NOMO-1 treated with dmso at 0.1 percent for 144 hours (cell line): ENCODE measurements around the gene MTSS2.

ENCODE experiments used
- DNase-seq: peaks from one replicate; lab custom pipeline; 2025; ENCODE audit not compliant: unreplicated experiment; lab: John Stamatoyannopoulos, UW

Gene MTSS2

DNA sequence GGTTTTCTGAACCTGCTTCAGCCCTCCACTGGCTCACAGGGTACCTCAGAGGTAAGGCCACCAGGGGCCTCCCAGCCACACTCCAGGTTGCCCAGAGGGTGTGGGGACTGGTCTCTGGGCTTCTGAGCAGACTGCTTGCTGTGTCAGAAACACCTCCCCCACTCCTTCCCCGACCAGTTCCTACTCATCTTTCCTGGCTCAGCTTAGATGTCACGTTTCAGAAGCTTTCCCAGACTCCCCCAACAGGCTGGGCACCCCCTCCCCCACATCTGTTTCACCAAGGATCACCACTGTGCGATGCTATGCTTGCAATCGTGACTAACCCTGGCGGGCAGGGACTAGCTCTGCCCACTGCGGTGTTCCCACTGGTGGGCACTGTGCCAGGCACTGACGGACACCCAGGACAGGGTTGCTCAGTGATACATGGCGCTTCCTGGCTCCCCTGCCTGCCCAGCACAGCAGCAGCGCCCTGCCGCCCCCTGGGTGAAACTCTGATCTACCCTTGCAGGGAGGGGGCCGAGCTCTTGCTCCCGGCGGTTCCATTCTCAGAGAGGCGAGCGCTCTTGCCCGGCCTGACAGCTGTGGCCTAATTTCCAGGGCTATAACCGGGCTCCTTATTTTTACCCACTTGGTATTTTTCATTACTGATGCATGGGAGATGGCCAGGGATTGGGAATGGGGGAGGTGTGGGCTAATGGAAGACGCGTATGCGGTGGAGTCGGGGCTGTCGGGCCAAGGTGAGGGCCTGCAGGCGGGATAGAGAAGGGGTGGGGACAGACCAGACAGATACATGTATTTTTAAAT lies 29.4 kb upstream of the MTSS2 start:
- DNase-seq, result no peak

DNA sequence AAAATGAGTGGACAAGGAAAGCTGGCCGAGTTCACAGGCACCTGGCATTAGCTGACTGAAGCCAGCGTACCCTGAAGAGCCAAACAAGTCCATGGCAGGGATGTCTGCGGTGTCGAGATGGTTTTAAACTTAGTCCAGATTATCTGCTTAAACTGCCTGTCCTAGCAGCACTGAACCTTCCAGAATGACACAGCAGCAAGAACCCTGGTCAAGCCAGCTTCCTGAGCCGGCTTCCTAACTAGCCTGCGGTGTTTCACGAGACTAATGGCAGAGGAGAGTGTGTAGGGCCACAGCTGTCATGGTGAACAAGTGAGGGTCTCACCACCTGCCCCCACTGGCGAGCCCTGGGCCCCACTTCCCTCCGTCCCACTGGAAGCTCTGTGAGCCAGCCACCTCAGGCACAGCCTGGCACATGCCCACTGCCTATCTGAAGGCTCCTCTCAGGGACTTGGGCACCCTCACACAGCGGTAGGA lies 28.8 kb upstream of the MTSS2 start:
- no peak for DNase-seq

- DNase-seq, result no peak
These were observed 28.0 kb upstream of the MTSS2 start for GRCh38 chr16:70713824-70714223.

GRCh38 chr16:70713342-70713741 lies 27.5 kb upstream of the MTSS2 start:
- no peak for DNase-seq

DNA sequence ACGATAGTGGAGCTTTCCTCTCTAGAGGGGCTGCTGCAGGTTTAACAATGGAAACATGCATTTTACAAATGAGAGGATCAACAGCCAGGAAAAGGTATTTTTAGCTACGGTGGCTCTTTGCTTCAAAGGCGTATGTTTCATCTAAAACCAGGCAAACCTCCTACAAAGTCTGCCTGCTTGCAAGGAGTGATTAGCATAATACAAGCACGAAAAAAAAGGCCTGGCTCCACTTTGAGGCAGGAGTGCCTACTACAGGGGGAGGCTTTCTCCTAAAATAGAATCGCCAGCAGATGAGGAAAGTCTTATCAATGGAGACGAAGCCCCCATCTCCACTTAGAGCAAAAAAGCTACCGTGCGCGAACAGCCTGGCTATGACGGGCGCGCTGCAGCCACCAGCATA lies 27.1 kb upstream of the MTSS2 start:
- no peak for DNase-seq

DNA sequence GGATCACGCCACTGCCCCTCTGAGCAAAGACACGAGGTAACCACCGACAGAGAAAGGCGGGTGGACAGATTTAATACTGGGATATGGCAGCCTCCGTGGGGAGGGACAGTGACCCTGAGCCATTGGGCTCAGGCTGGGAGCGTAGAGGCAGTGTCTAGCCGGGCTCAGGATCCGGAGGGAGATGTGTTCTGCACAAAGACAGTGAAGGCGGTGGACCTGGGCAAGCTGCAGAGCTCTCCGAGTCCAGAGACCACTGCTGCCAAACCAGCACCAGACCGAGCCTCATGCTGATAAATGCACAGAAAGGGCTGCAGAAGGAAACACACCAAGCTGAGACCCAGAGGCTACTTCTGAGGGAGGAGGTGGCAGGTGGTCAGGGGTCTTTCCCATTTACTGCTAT lies 26.5 kb upstream of the MTSS2 start:
- no peak for DNase-seq

- DNase-seq, result no peak
These were observed 25.6 kb upstream of the MTSS2 start for GRCh38 chr16:70711211-70712031.

DNA sequence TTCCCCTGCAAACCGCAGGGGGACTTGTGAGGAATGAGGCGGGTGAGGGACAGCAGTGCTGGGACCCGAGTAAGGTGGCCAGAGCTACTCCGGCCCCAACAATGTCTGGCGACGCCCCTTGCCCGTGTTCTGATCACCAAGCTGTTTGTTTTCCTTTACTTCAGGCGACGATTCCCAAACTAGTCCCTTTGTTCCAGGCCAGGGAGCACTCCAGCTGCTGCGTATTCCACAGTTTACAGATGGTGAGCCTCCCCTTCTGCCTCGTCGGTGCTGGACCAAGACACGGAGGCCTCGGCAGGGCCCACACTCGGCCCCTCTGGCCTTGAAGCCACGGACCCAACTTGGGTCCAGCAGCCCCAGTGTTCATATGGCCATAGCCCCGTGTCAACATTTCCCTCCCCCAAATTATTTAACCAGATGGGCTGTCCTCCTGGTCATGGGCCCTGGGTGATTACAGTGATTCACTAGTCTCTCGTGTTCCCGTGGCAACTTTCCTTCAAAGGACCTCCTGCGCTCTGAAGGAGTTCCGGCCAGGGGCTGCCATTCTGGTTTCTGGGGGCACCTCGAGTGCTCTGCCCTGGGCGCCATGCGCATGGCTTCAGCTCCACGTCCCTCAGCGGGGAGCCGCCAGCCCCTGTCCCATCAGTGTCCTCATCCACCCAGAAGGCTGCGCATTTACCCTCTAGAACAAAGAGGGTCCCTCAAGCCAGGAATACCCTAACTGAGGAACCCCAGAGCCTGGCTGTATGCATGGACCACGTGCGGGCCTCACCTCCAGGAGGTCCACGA lies 24.8 kb upstream of the MTSS2 start:
- DNase-seq, result no peak

DNA sequence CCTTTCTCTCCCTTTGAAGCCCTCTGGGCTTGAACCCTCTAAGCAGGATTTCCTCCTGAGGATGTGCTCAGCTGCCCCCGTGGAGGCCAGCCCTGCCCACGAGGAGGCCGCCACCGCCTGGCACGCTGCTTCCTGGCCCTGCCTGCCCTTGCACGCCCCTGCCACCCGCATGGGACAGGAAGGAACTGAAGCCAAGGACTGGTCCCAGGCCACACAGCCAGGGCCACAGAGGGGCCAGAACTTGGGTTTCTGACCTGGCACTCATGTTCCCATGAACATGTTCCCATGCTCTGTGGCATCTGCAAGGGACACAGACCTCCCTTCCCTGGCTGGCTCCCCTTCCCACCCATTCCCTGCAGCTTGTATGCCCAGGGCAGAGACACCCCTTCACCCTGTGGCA lies 24.1 kb upstream of the MTSS2 start:
- no peak for DNase-seq

DNA sequence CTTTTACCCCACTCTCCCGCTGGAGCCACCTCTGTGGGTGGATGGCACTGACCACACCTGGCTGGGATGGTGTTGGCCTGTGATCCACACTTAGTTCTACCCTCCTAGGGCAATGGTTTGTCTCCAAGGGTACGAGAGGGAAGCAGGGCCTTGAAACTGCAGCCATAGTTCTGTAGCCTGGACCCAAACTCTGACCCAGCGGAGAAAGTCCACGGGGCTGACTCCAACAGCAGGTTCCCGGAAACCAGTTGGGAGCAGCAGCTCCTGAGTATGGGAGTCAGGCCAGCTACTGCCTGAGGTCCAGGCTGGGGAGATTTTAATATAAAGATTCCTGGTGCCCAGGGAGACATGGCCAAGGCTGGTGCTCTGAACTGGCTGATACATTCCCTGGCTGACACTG lies 23.6 kb upstream of the MTSS2 start:
- DNase-seq, result no peak

DNA sequence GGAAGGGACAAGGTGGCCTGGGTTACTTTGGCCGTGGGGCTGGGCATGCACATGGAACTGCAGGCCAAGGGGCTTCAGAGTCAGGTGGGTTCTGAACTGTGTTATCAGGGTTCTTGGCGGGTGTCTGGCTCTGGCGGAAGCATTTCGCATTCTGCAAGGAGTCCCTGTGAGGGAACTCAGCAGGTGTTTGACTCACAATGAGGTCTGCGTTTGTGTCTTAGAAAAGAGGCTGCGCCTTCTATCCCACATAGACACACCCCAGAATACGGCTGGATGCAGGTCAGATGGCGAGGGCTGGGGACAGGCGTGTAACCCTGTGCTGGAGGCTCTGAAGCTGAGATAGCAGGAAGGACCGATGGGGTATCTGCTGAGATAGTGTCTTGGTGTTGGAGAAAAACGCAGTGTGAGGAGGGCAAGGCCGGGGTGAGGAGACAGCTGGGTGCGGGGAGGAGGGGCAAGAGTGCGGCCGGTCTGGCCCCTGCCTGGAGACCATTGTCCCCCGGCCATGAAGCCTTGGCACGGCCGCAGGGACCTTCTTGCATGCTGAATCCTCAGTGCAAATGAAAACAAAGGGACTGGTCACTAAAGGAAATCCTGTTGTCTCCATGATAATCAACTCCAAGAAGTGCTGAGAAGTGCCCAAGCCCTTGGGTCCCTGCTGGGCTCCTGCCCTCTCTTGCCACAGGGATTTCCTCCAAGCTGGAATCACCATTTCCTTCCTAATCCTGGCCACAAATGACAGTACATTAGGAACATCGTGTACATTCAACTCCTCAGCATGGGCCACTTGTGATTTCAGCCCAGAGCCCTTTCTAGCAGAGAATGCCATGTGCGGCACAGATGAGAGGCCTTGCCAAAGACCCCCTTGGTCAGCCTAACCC lies 22.8 kb upstream of the MTSS2 start:
- no peak for DNase-seq

DNA sequence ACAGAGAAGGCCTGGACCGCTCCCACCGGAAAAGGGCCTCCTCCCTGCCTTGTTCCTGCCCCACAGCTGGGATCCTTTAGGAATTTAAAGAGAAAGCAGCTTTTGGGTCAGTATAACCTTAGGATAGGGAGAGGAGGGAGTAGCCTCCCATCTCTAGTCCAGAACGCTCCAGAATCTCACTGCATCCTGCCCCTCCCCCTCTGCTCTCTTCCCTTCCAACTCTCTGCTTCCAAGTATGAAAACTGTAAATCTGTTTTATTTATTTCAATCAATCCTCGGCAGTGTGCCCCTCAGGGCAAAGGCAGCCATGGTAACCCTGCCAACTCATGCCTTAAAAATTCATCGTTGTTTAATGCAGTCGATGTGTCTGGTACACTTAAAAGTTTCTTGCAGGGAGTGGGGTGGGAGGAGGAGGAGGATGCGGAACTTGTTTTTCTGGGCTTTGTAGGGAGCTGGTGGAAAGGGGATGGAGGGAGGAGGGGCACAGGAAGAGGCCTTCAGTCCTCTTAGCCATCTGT lies 21.2 kb upstream of the MTSS2 start:
- DNase-seq, result no peak

GRCh38 chr16:70705056-70705455 lies 19.2 kb upstream of the MTSS2 start:
- DNase-seq, result no peak

DNA sequence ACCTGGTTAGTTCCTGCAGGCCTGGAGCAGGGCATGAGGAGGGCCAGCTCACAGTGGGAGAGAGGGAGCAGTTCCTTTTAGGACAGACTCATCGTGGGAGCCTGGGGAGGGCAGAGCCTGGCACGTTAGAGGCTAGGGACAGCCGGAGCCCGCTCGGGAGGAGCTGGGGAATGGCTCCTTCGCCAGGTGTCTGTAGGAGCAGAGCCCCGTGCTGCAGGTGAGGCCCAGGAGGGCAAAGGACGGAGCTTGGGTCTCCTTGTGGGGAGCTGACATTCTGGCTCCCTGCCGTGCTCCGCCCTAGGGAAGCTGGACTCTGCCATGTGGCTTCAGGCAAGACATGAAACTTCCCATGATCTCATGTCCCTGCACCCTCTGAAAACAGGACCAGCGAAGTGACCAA lies 18.7 kb upstream of the MTSS2 start:
- no peak for DNase-seq

DNA sequence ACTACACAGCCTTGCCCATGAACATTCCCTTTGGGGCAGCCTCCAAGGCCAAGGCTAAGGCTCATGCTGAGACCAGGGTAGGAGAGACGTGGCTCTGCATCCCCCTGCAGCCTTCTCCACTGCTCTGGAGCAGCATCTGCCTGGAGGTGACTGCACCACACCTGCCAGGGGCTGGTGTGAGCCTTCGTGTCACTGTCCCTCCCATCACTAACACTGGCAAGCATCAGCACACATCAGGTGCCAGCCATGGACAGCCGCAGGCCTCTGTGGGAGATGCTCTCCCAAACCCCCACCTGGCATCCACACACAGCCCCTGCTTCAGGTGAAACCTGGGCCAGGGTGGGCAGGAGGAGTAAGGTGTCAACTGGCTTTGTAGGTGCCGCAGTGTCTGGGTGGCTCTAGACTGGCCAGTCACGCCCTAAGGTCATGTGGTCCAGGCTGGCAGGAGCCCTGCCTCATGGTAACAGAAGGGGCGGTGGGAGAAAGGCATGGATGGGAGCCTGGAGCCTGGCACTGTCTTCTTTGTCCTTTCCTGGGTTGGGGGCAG lies 18.1 kb upstream of the MTSS2 start:
- no peak for DNase-seq

- no peak for DNase-seq
These were observed 17.4 kb upstream of the MTSS2 start for GRCh38 chr16:70703041-70703834.

GRCh38 chr16:70702624-70703023 lies 16.8 kb upstream of the MTSS2 start:
- no peak for DNase-seq

DNA sequence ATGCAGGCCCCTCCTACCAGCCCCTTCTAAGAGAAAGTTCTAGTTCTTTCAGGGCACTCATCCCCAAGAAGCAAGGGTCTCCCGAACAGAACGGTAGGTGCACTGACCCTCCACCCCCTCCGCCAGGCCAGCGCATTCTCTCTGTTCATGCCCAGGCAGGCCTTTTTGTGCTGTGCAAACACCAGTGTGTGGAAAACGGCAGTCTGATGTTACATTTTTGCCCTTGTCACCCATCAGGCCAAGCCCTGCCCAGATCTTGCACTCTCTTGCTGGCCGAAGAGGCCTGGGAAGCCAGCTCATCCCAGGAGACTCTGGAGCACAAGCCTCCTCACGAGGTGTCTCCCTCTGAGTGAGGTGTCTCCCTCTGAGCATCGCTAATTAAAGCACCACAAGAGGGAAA lies 16.1 kb upstream of the MTSS2 start:
- no peak for DNase-seq

DNA sequence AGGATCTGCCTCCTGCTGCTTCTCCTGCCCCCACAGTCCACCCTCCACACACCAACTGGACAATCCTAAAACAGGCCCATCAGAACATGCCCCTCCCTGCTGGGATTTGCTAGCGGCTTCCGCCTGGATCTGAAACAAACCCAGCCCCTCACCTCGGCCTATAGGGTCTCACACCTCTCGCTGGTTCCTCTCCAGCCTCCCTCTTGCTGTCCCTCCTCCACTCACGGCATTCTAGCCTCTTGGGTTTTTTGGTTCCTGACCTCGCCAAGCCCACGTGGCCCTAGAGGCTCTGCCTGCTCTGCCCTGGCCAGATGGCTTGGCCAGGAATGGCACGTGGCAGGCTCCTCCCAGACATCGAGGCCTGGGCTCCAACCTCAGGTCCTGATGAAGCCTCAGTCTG lies 15.7 kb upstream of the MTSS2 start:
- no peak for DNase-seq
